HEK293 (cell line): Measurements from ENCODE around the gene ZNF565.
A peak's percentile ranks its signal among the peaks of the same experiment; 100 is the strongest.

Experiments
- CTCF ChIA-PET: fragments of 350-600 bp; formaldehyde crosslinking; extraction: SDS; loops from one replicate; lab custom pipeline; 2021; ENCODE audit warnings: antibody characterized with exemption; lab: Yijun Ruan, JAX
- POLR2A ChIA-PET: fragments of 300-600 bp; formaldehyde crosslinking; extraction: SDS; loops from one replicate; lab custom pipeline; 2020; ENCODE audit warnings: antibody characterized with exemption, inconsistent platforms; lab: Yijun Ruan, JAX
- H3K27ac ChIP-seq: fragments of 200-500 bp; sonication (Bioruptor generic); 2 replicates; pipeline ENCODE4 v1.5.1; 2014; ENCODE audit warnings: low read depth, low read length, control low read depth, inconsistent platforms; ENCODE audit errors: extremely low read depth
- H3K36me3 ChIP-seq, 2 experiments: fragments of 200-500 bp in 1 of 2; sonication (Bioruptor generic) in 1 of 2; 1 replicate in 1 of 2; 2 replicates in 1 of 2; pipeline ENCODE4 v1.5.1; 2014 to 2017; ENCODE audit warnings: inconsistent platforms in 2 of 2, low read length in 2 of 2; ENCODE audit not compliant: control insufficient read depth in 2 of 2, insufficient read depth in 1 of 2
- H3K4me1 ChIP-seq: fragments of 200-500 bp; sonication (Bioruptor generic); 2 replicates; pipeline ENCODE4 v1.5.1; 2014; ENCODE audit warnings: mild to moderate bottlenecking, low read length, inconsistent platforms; ENCODE audit not compliant: control insufficient read depth, insufficient read depth
- H3K4me3 ChIP-seq: 2 replicates; pipeline ENCODE4 v1.5.1; 2011; ENCODE audit warnings: low read depth, mild to moderate bottlenecking, control low read depth, low read length, moderate library complexity
- H3K9me3 ChIP-seq: fragments of 200-500 bp; sonication (Bioruptor generic); 2 replicates; pipeline ENCODE4 v1.5.1; 2014; ENCODE audit warnings: low read depth, low read length, inconsistent platforms; ENCODE audit not compliant: control insufficient read depth, insufficient read depth
- HOXA7 ChIP-seq: sonication (generic); formaldehyde crosslinking; IDR thresholded peaks from 2 replicates; pipeline ENCODE4 v1.8.1; 2022; ENCODE audit warnings: missing genetic modification reagents, borderline replicate concordance
- KLF7 ChIP-seq: fragments of 450-650 bp; formaldehyde crosslinking; IDR thresholded peaks from 2 replicates; pipeline ENCODE4 v1.5.1; 2016; ENCODE audit warnings: missing biosample characterization, missing genetic modification characterization, borderline replicate concordance
- PRDM4 ChIP-seq: fragments of 450-650 bp; formaldehyde crosslinking; IDR thresholded peaks from 2 replicates; pipeline ENCODE4 v1.5.1; 2017; ENCODE audit warnings: missing biosample characterization, missing genetic modification characterization
- YY1 ChIP-seq: fragments of 450-650 bp; formaldehyde crosslinking; IDR thresholded peaks from 2 replicates; pipeline ENCODE4 v1.5.1; 2018; ENCODE audit warnings: missing biosample characterization, missing genetic modification characterization
- ZNF121 ChIP-seq: fragments of 450-650 bp; formaldehyde crosslinking; IDR thresholded peaks from 2 replicates; pipeline ENCODE4 v1.5.1; 2016; ENCODE audit warnings: missing biosample characterization, missing genetic modification characterization
- ZNF23 ChIP-seq: fragments of 450-650 bp; formaldehyde crosslinking; IDR thresholded peaks from 2 replicates; pipeline ENCODE4 v1.5.1; 2016; ENCODE audit warnings: missing biosample characterization, missing genetic modification characterization, borderline replicate concordance
- ZNF266 ChIP-seq: fragments of 450-650 bp; formaldehyde crosslinking; IDR thresholded peaks from 2 replicates; pipeline ENCODE4 v1.5.1; 2016; ENCODE audit warnings: missing biosample characterization, missing genetic modification characterization, low read depth
- ZNF362 ChIP-seq: fragments of 450-650 bp; formaldehyde crosslinking; IDR thresholded peaks from 2 replicates; pipeline ENCODE4 v1.5.1; 2016; ENCODE audit warnings: missing biosample characterization, missing genetic modification characterization
- ZNF555 ChIP-seq: fragments of 450-650 bp; formaldehyde crosslinking; conservative IDR thresholded peaks from 2 replicates; pipeline ENCODE4 v1.5.1; 2017; ENCODE audit warnings: missing biosample characterization, mild to moderate bottlenecking, missing genetic modification characterization, inconsistent platforms
- ZNF585B ChIP-seq: fragments of 450-650 bp; formaldehyde crosslinking; IDR thresholded peaks from 2 replicates; pipeline ENCODE4 v1.5.1; 2016; ENCODE audit warnings: missing biosample characterization, missing genetic modification characterization
- TF ChIP-seq, protein P1 (sequence below): fragments of 450-650 bp; formaldehyde crosslinking; IDR thresholded peaks from 2 replicates; pipeline ENCODE4 v1.5.1; 2016; ENCODE audit warnings: missing biosample characterization, missing genetic modification characterization

ZNF565 gene

DNA sequence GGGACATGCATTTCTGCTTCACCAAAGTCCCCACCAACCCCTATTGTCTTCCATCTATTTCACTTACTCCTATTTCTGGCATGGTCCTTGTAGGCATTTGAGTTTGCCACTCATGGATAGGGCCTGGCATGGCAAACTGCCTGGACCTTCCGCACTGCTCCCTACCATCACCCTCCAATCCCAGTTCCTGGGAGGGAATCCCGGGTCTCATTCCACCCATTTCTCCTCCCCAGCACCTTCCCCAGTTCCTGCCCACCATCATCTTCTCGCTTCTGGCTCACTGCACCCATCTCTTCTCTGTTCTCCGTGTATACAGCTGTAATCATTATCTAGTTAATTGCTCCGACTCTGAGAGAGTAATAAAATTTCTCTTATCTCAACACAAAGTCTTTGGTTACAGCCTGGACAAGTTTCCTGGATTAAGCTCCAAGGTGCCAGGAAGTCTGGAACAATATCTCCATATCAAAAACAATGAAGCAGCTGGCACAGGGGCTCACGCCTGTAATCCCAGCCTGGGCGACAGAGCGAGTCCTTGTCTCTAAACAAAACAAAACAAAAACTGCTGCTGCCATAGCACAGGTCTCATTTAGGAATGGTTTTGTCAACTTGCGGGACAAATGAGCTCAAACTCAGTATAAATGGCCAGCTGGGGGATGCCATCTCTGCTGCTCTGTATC is 45.2 kb downstream of the ZNF565 start (continued):
- TF ChIP-seq, protein P1, sequence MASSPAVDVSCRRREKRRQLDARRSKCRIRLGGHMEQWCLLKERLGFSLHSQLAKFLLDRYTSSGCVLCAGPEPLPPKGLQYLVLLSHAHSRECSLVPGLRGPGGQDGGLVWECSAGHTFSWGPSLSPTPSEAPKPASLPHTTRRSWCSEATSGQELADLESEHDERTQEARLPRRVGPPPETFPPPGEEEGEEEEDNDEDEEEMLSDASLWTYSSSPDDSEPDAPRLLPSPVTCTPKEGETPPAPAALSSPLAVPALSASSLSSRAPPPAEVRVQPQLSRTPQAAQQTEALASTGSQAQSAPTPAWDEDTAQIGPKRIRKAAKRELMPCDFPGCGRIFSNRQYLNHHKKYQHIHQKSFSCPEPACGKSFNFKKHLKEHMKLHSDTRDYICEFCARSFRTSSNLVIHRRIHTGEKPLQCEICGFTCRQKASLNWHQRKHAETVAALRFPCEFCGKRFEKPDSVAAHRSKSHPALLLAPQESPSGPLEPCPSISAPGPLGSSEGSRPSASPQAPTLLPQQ (tag by site-specific recombination) = peak; percentile 74
- TF ChIP-seq ZNF585B (tag by site-specific recombination) (no peak), PRDM4 (peak; percentile 85), KLF7 (tag by site-specific recombination) (peak; percentile 56; the same call in 1 of the 2 replicates)

DNA sequence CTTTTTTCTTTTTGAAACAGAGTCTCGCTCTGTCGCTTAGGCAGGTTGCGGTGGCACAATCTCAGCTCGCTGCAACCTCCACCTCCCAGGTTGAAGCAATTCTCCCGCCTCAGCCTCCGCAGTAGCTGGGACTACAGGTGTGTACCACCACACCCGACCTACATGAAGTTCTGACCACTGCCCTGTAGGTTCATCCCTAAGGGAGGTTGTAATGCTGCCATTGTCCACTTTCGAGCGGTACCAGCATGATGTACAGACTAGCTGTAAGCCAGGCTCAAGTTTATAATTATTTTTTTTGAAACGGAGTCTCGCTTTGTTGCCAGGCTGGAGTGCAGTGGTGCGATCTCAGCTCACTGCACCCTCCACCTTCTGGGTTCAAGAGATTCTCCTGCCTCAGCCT is 50.7 kb downstream of the ZNF565 start:
- Histone ChIP-seq H3K9me3 (no peaks in the 10 kb centered on the region), H3K27ac (no peak overlapping the region), H3K4me1 (peaks cover 11% of the 10 kb centered on the region), H3K36me3 (peaks cover 14 to 21% of the 10 kb centered on the region in 2 experiments), H3K4me3 (no peak overlapping the region)
- CTCF ChIA-PET = interaction anchor here (1.4 kb wide), 1 partner anchor 36 kb away, joined by 8 read pairs; no protein-coding TSS in a partner anchor
- POLR2A ChIA-PET = interaction anchor here (0.6 kb wide), 1 partner anchor 10 kb away, joined by 3 read pairs; no protein-coding TSS in a partner anchor
- no peak for TF ChIP-seq ZNF266 (tag by site-specific recombination)

- Histone ChIP-seq H3K27ac (no peak overlapping the region), H3K4me1 (no peaks in the 10 kb centered on the region), H3K4me3 (no peak overlapping the region), H3K36me3 (peaks cover 14 to 15% of the 10 kb centered on the region in 2 experiments), H3K9me3 (no peaks in the 10 kb centered on the region)
- TF ChIP-seq ZNF362 (peak; percentile 60), HOXA7 (CRISPR knock-in tag) (no peak), ZNF23 (tag by site-specific recombination) (no peak)
- POLR2A ChIA-PET = interaction anchor here (0.6 kb wide), 1 partner anchor 13 kb away, joined by 4 read pairs; no protein-coding TSS in a partner anchor
- CTCF ChIA-PET = interaction anchor here (0.7 to 1.6 kb wide), 3 partner anchors 33 to 682 kb away, joined by 3 to 8 read pairs (median 5); no protein-coding TSS in a partner anchor
Observed at GRCh38 chr19:36160821-36161596, 53.5 kb downstream of the ZNF565 start.

DNA sequence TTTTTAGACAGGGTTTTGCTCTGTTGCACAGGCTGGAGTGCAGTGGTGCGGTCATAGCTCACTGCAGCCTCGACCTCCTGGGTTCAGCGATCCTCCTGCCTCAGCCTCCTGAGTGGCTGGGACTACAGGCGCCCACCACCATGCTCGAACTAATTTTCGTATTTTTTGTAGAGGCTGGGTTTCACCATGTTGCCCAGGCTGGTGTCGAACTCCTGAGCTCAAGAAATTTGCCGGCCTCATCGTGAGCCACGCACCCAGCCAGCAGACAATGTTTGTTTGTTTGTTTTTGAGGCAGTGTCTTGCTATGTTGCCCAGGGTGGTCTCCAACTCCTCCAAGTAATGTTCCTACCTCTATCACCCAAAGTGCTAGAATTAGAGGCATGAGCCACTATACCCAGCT is 61.3 kb downstream of the ZNF565 start:
- Histone ChIP-seq H3K36me3 (peaks cover 40 to 49% of the 10 kb centered on the region in 2 experiments), H3K4me3 (no peak overlapping the region)
- ChIA-PET CTCF (interaction anchor here (0.6 to 2.5 kb wide), 6 partner anchors 14 to 95 kb away, joined by 3 to 16 read pairs (median 4); no protein-coding TSS in a partner anchor), POLR2A (interaction anchor here (0.5 to 2.1 kb wide), 4 partner anchors 9 to 38 kb away, joined by 3 to 10 read pairs (median 6); partner anchors contain the start of genes CAPNS1 and TBCB)
- TF ChIP-seq ZNF121 (tag by site-specific recombination) (peak; percentile 62; the same call in 1 of the 2 replicates), ZNF555 (tag by site-specific recombination) (no peak), YY1 (tag by site-specific recombination) (no peak)
- TF ChIP-seq, all 188 proteins: peak for 1
- peaks cover 4% of the 10 kb centered on the region; the same call in 1 of the 2 replicates for H3K4me1 ChIP-seq
- no peaks in the 10 kb centered on the region for H3K9me3 ChIP-seq
- no peak overlapping the region for H3K27ac ChIP-seq
